Epithelial cell of proximal tubule (primary cell): ENCODE measurements around the gene PTPN2. TPM values are rescaled to one million over a fixed set of nuclear protein-coding genes. Genes with fewer than 3 reads are reported as not detected.

Source experiments
- DNase-seq: peaks from one replicate; pipeline ENCODE4 v3.0.0-alpha.2; 2011; ENCODE audit warnings: low read depth
- H3K4me3 ChIP-seq: 2 replicates; pipeline ENCODE4 v1.5.1; 2011; ENCODE audit warnings: low read depth, mild to moderate bottlenecking, low read length
- total RNA-seq: library from RNA; depleted of rRNA; stranded (reverse); fragments of >200 nt; gene quantifications from 2 replicates; pipeline ENCODE4 v1.2.3, GENCODE V29; 2015
- TF ChIP-seq, protein P1 (sequence below): conservative IDR thresholded peaks from 2 replicates; pipeline ENCODE4 v1.5.1; 2012; ENCODE audit warnings: low read depth, mild to moderate bottlenecking, low read length

Gene PTPN2
- total RNA-seq, 1 donor from 2014 or later = 54.0 TPM

DNA sequence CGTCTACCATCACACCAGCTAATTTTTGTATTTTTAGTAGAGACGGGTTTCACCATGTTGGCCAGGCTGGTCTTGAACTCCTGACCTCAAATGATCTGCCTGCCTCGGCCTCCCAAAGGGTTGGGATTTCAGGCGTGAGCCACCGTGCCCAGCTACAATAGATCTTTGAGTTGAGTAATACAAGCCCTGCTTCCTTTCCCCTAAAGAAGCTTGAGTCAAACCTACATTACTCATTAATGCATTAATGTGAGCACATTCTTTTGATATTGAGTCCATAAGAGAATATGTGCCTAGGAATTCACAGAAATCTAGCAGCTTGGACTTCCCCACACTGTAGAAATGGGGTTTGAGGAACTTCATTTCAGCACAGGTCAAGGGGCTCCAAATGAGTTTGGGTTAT is 141.6 kb downstream of the PTPN2 start:
- DNase-seq = no peak
- TF ChIP-seq, protein P1, sequence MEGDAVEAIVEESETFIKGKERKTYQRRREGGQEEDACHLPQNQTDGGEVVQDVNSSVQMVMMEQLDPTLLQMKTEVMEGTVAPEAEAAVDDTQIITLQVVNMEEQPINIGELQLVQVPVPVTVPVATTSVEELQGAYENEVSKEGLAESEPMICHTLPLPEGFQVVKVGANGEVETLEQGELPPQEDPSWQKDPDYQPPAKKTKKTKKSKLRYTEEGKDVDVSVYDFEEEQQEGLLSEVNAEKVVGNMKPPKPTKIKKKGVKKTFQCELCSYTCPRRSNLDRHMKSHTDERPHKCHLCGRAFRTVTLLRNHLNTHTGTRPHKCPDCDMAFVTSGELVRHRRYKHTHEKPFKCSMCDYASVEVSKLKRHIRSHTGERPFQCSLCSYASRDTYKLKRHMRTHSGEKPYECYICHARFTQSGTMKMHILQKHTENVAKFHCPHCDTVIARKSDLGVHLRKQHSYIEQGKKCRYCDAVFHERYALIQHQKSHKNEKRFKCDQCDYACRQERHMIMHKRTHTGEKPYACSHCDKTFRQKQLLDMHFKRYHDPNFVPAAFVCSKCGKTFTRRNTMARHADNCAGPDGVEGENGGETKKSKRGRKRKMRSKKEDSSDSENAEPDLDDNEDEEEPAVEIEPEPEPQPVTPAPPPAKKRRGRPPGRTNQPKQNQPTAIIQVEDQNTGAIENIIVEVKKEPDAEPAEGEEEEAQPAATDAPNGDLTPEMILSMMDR = no peak
- H3K4me3 ChIP-seq = no peak overlapping the region

Other genes with a start within 250 kb of the PTPN2 start
- 20.7 and 22.8 TPM in 2 replicates for gene SPIRE1, start 226.1 kb downstream of the PTPN2 start, total RNA-seq
- 9.5 and 21.2 TPM in 2 replicates for gene CEP76, start 181.5 kb downstream of the PTPN2 start, total RNA-seq
- gene PSMG2, start 181.2 kb downstream of the PTPN2 start, total RNA-seq = 94.2 and 96.5 TPM in 2 replicates
- gene SEH1L, start 63.8 kb upstream of the PTPN2 start, total RNA-seq = 23.1 and 44.4 TPM in 2 replicates
- 17.4 and 18.3 TPM in 2 replicates for gene CEP192, start 107.1 kb upstream of the PTPN2 start, total RNA-seq